HCT116 (cell line): ENCODE results near the gene B4GALT4.

ENCODE experiments used
- ATF3 ChIP-seq: IDR thresholded peaks from 2 replicates; pipeline ENCODE4 v1.6.1; 2012
- CEBPB ChIP-seq: IDR thresholded peaks from 2 replicates; pipeline ENCODE4 v1.6.1; 2012; ENCODE audit warnings: low read depth
- ELF1 ChIP-seq: IDR thresholded peaks from 2 replicates; pipeline ENCODE4 v1.6.1; 2012; ENCODE audit warnings: low read depth, borderline replicate concordance
- EZH2 ChIP-seq: fragments of 200-600 bp; sonication (generic); IDR thresholded peaks from 2 replicates; pipeline ENCODE4 v1.6.1; 2017; ENCODE audit warnings: antibody characterized with exemption, mixed run types
- JUND ChIP-seq: IDR thresholded peaks from 2 replicates; pipeline ENCODE4 v1.6.1; 2012
- MAX ChIP-seq: IDR thresholded peaks from 2 replicates; pipeline ENCODE4 v1.6.1; 2012
- POLR2A ChIP-seq: IDR thresholded peaks from 2 replicates; pipeline ENCODE4 v1.7.0; 2011; ENCODE audit warnings: borderline replicate concordance; ENCODE audit not compliant: insufficient read depth, insufficient read length; ENCODE audit errors: extremely low read depth
- POLR2AphosphoS5 ChIP-seq: IDR thresholded peaks from 2 replicates; pipeline ENCODE4 v1.6.1; 2011; ENCODE audit warnings: mild to moderate bottlenecking, low read depth, low read length, moderate library complexity
- REST ChIP-seq: IDR thresholded peaks from 2 replicates; pipeline ENCODE4 v1.6.1; 2012; ENCODE audit warnings: low read depth
- SIN3A ChIP-seq: IDR thresholded peaks from 2 replicates; pipeline ENCODE4 v1.6.1; 2012; ENCODE audit warnings: low read depth
- SP1 ChIP-seq: IDR thresholded peaks from 2 replicates; pipeline ENCODE4 v1.6.1; 2012; ENCODE audit warnings: low read depth
- YY1 ChIP-seq: IDR thresholded peaks from 2 replicates; pipeline ENCODE4 v1.6.1; 2011; ENCODE audit warnings: low read length, low read depth, moderate library complexity, mild to moderate bottlenecking; ENCODE audit not compliant: insufficient replicate concordance; ENCODE audit errors: extremely low read depth
- TF ChIP-seq, protein P1 (sequence below), 3 experiments: fragments of 200-600 bp in 1 of 3; sonication (generic) in 1 of 3; IDR thresholded peaks in 2 of 3; conservative IDR thresholded peaks in 1 of 3; 2 replicates each; pipeline ENCODE4 v1.5.1; 2012 to 2017; ENCODE audit warnings: low read depth in 2 of 3, low read length in 2 of 3, antibody characterized with exemption in 1 of 3, borderline replicate concordance in 1 of 3, control low read depth in 1 of 3, mild to moderate bottlenecking in 1 of 3, mixed read lengths in 1 of 3, mixed run types in 1 of 3, moderate library complexity in 1 of 3; ENCODE audit not compliant: insufficient read depth in 1 of 3
- TF ChIP-seq, protein P2 (sequence below): IDR thresholded peaks from 2 replicates; pipeline ENCODE4 v1.6.1; 2011; ENCODE audit warnings: mild to moderate bottlenecking, low read length, moderate library complexity; ENCODE audit not compliant: insufficient replicate concordance; ENCODE audit errors: extremely low read depth

DNA sequence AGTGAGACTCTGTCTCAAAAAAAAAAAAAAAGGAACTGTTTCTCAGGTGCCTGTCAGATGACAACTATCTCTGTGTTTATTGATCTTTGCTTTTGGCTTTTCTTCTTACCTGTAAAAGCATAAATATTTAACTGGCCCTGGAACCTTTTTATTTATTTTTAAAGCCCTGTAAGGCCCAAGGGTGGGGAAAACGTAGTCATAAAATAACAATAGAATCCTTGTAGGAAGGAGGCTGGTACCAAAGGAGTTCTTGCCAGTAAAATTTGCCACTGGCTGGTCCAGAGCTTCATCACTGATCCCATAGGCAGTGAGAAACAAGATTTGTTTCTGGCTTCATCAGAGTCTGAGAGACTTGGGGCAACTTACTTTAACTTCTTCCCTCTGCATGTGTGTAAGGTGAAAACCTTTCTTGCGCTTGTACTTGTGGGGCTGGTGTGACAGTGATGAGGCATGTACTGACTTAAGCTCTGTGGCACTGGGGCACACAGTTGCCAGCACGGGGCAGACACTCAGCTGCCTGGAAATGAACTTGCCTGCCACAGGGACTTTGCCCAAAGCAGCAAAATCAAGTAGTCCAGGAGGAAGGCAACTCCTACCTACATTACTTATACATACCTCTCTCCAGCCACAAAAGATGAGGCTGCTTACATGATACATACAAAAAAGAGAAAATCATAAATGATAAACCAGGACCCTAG, 19.6 kb downstream of the B4GALT4 start:
- TF ChIP-seq, protein P1, sequence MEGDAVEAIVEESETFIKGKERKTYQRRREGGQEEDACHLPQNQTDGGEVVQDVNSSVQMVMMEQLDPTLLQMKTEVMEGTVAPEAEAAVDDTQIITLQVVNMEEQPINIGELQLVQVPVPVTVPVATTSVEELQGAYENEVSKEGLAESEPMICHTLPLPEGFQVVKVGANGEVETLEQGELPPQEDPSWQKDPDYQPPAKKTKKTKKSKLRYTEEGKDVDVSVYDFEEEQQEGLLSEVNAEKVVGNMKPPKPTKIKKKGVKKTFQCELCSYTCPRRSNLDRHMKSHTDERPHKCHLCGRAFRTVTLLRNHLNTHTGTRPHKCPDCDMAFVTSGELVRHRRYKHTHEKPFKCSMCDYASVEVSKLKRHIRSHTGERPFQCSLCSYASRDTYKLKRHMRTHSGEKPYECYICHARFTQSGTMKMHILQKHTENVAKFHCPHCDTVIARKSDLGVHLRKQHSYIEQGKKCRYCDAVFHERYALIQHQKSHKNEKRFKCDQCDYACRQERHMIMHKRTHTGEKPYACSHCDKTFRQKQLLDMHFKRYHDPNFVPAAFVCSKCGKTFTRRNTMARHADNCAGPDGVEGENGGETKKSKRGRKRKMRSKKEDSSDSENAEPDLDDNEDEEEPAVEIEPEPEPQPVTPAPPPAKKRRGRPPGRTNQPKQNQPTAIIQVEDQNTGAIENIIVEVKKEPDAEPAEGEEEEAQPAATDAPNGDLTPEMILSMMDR (IDR thresholded peaks at IDR 0.05 in 2 of 3, conservative IDR thresholded peaks at IDR 0.05 in 1 of 3; ENCODE audit: borderline replicate concordance in 1 of 3, insufficient read depth in 1 of 3, low read depth in 2 of 3, low read length in 2 of 3): no peak
- TF ChIP-seq SP1: no peak
- TF ChIP-seq POLR2AphosphoS5: no peak
- TF ChIP-seq MAX: no peak
- no peak for TF ChIP-seq JUND
- TF ChIP-seq, protein P2, sequence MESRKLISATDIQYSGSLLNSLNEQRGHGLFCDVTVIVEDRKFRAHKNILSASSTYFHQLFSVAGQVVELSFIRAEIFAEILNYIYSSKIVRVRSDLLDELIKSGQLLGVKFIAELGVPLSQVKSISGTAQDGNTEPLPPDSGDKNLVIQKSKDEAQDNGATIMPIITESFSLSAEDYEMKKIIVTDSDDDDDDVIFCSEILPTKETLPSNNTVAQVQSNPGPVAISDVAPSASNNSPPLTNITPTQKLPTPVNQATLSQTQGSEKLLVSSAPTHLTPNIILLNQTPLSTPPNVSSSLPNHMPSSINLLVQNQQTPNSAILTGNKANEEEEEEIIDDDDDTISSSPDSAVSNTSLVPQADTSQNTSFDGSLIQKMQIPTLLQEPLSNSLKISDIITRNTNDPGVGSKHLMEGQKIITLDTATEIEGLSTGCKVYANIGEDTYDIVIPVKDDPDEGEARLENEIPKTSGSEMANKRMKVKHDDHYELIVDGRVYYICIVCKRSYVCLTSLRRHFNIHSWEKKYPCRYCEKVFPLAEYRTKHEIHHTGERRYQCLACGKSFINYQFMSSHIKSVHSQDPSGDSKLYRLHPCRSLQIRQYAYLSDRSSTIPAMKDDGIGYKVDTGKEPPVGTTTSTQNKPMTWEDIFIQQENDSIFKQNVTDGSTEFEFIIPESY: no peak
- no peak for TF ChIP-seq EZH2
- no peak for TF ChIP-seq ATF3
- TF ChIP-seq ELF1: no peak
- no peak for TF ChIP-seq YY1
- no peak for TF ChIP-seq SIN3A
- TF ChIP-seq POLR2A: no peak
- no peak for TF ChIP-seq CEBPB
- no peak for TF ChIP-seq REST
